Ishikawa (cell line): ENCODE data around the gene IL23R.

Source experiments
- CEBPB ChIP-seq: IDR thresholded peaks from 2 replicates; pipeline ENCODE4 v1.6.1; 2012
- CREB1 ChIP-seq: IDR thresholded peaks from 2 replicates; pipeline ENCODE4 v1.6.1; 2012; ENCODE audit warnings: low read depth
- EP300 ChIP-seq: IDR thresholded peaks from 2 replicates; pipeline ENCODE4 v1.6.1; 2012; ENCODE audit warnings: borderline replicate concordance
- FOXM1 ChIP-seq: IDR thresholded peaks from 2 replicates; pipeline ENCODE4 v1.6.1; 2012; ENCODE audit warnings: low read depth, borderline replicate concordance
- RAD21 ChIP-seq: IDR thresholded peaks from 2 replicates; pipeline ENCODE4 v1.6.1; 2012; ENCODE audit warnings: low read depth
- TAF1 ChIP-seq: IDR thresholded peaks from 2 replicates; pipeline ENCODE4 v1.6.1; 2012; ENCODE audit warnings: low read depth, mild to moderate bottlenecking
- TF ChIP-seq, protein P1 (sequence below): IDR thresholded peaks from 2 replicates; pipeline ENCODE4 v1.6.1; 2012
- TF ChIP-seq, protein P2 (sequence below): IDR thresholded peaks from 2 replicates; pipeline ENCODE4 v1.6.1; 2012; ENCODE audit warnings: low read depth, mild to moderate bottlenecking
- TF ChIP-seq, protein P3 (sequence below): IDR thresholded peaks from 2 replicates; pipeline ENCODE4 v1.6.1; 2012

DNA sequence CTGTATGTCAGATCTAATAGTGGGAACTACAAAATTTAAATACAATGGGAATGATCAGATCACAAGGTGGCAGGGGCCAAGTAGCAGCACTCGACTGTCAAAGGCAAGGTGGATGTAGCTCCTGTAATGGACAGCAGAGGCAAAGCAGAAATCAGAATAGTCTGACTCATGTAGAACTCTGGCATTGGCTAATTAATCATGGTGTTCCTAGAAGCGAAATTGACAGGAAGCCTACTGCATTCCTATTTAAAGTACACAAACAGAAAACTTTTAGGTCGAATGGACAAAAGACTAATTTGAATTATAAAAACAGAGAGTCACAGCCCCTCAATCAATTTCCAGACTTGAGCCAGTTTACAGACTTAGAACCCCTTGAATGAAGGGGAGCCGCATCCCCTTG is 124.0 kb downstream of the IL23R start:
- TF ChIP-seq, protein P1, sequence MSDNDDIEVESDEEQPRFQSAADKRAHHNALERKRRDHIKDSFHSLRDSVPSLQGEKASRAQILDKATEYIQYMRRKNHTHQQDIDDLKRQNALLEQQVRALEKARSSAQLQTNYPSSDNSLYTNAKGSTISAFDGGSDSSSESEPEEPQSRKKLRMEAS, result no peak
- TF ChIP-seq, protein P2, sequence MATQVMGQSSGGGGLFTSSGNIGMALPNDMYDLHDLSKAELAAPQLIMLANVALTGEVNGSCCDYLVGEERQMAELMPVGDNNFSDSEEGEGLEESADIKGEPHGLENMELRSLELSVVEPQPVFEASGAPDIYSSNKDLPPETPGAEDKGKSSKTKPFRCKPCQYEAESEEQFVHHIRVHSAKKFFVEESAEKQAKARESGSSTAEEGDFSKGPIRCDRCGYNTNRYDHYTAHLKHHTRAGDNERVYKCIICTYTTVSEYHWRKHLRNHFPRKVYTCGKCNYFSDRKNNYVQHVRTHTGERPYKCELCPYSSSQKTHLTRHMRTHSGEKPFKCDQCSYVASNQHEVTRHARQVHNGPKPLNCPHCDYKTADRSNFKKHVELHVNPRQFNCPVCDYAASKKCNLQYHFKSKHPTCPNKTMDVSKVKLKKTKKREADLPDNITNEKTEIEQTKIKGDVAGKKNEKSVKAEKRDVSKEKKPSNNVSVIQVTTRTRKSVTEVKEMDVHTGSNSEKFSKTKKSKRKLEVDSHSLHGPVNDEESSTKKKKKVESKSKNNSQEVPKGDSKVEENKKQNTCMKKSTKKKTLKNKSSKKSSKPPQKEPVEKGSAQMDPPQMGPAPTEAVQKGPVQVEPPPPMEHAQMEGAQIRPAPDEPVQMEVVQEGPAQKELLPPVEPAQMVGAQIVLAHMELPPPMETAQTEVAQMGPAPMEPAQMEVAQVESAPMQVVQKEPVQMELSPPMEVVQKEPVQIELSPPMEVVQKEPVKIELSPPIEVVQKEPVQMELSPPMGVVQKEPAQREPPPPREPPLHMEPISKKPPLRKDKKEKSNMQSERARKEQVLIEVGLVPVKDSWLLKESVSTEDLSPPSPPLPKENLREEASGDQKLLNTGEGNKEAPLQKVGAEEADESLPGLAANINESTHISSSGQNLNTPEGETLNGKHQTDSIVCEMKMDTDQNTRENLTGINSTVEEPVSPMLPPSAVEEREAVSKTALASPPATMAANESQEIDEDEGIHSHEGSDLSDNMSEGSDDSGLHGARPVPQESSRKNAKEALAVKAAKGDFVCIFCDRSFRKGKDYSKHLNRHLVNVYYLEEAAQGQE, result no peak
- TF ChIP-seq FOXM1 (no peak), CREB1 (no peak), TAF1 (no peak), CEBPB (no peak), EP300 (no peak), RAD21 (no peak)
- TF ChIP-seq, protein P3, sequence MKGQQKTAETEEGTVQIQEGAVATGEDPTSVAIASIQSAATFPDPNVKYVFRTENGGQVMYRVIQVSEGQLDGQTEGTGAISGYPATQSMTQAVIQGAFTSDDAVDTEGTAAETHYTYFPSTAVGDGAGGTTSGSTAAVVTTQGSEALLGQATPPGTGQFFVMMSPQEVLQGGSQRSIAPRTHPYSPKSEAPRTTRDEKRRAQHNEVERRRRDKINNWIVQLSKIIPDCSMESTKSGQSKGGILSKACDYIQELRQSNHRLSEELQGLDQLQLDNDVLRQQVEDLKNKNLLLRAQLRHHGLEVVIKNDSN, result no peak
